SJCRH30 (cell line): Measurements from ENCODE around the gene FBRS. TPM values are rescaled to one million over a fixed set of nuclear protein-coding genes. Genes with fewer than 3 reads are reported as not detected.
"Not testable (repeated sequence)": the region's sequence is repeated elsewhere in the genome, so short reads cannot be mapped to it uniquely, and the experiment has no call there.

Experiments
- DNase-seq, 2 experiments: peaks; one replicate each; pipeline ENCODE4 v3.0.0-alpha.2; 2015 to 2020
- H3K27ac ChIP-seq: fragments of 250-450 bp; sonication (Bioruptor Pico); 2 replicates; pipeline ENCODE4 v1.5.1; 2020; ENCODE audit warnings: mild to moderate bottlenecking, moderate library complexity
- H3K27me3 ChIP-seq: fragments of 250-450 bp; sonication (Bioruptor Pico); 2 replicates; pipeline ENCODE4 v1.5.1; 2020; ENCODE audit warnings: mild to moderate bottlenecking, moderate library complexity
- H3K36me3 ChIP-seq: fragments of 250-450 bp; sonication (Bioruptor Pico); 2 replicates; pipeline ENCODE4 v1.5.1; 2020; ENCODE audit warnings: mild to moderate bottlenecking, moderate library complexity
- H3K4me1 ChIP-seq: fragments of 250-450 bp; sonication (Bioruptor Pico); 2 replicates; pipeline ENCODE4 v1.5.1; 2020; ENCODE audit warnings: mild to moderate bottlenecking, moderate library complexity
- H3K4me3 ChIP-seq: fragments of 250-450 bp; sonication (Bioruptor Pico); 2 replicates; pipeline ENCODE4 v1.5.1; 2020; ENCODE audit warnings: mild to moderate bottlenecking, moderate library complexity
- H3K9me3 ChIP-seq: fragments of 250-450 bp; sonication (Bioruptor Pico); replicated peaks from 2 replicates; pipeline ENCODE4 v1.5.1; 2020; ENCODE audit warnings: mild to moderate bottlenecking, moderate library complexity
- total RNA-seq: library from RNA; depleted of rRNA; stranded (reverse); fragments of >200 nt; shearing (Covaris generic); gene quantifications from 2 replicates; pipeline ENCODE4 v1.2.3, GENCODE V29; 2014

Gene FBRS
- total RNA-seq, 1 experiment from 2014 or later, result 21.1 TPM

GRCh38 chr16:30628628-30629540, 29.3 kb upstream of the FBRS start:
- DNase-seq, result peak; percentile 80 to 93
- H3K9me3 ChIP-seq, result 0 out of 2 replicates have a peak, but pooled peaks cover under 1% of the 10 kb centered on the region
- no peak overlapping the region for H3K4me3 ChIP-seq
- no peaks in the 10 kb centered on the region for H3K4me1 ChIP-seq
- H3K27ac ChIP-seq, result no peak overlapping the region
- H3K27me3 ChIP-seq, result no peaks in the 10 kb centered on the region
- H3K36me3 ChIP-seq, result no peaks in the 10 kb centered on the region

DNA sequence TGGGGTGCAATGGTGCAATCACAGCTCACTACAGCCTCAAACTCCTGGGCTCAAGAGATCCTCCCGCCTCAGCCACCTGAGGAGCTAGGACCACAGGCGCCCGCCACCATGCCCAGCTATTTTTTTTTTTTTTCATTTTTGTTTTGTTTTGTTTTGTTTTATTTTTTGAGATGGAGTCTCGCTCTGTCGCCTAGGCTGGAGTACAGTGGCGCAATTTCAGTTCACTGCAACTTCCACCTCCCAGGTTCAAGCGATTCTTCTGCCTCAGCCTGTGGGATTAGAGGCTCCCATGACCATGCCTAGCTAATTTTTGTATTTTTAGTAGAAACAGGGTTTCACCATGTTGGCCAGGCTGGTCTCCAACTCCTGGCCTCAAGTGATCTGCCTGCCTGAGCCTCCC, 25.8 kb upstream of the FBRS start:
- not testable (repeated sequence) for H3K27ac ChIP-seq, H3K4me1 ChIP-seq, DNase-seq, H3K27me3 ChIP-seq, H3K9me3 ChIP-seq, H3K4me3 ChIP-seq, H3K36me3 ChIP-seq

GRCh38 chr16:30633526-30633925, 24.7 kb upstream of the FBRS start:
- H3K4me1 ChIP-seq, result no peaks in the 10 kb centered on the region
- no peak for DNase-seq
- no peaks in the 10 kb centered on the region for H3K27me3 ChIP-seq
- no peaks in the 10 kb centered on the region for H3K9me3 ChIP-seq
- H3K4me3 ChIP-seq, result peak overlapping the region; percentile 70
- no peaks in the 10 kb centered on the region for H3K36me3 ChIP-seq
- H3K27ac ChIP-seq, result peak overlapping the region; percentile 67

DNA sequence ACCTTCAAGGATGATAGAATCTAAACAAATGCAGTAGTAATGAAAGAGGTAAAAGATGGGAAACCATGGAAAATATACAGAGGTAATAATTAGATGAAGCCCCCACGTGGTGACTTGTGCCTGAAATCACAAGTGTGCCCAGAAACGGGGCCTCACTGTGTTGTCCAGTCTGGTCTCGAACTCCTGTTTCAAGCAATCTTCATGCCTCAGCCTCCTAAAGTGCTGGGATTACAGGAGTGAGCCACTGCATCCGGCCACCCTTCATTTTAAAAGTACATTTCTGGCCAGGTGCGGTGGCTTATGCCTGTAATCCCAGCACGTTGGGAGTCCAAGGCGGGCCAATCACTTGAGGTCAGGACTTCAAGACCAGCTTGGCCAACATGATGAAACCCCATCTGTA, 21.6 kb upstream of the FBRS start:
- Histone ChIP-seq H3K9me3 (no peaks in the 10 kb centered on the region), H3K27me3 (no peaks in the 10 kb centered on the region), H3K36me3 (no peaks in the 10 kb centered on the region), H3K27ac (no peak overlapping the region), H3K4me1 (no peaks in the 10 kb centered on the region), H3K4me3 (no peak overlapping the region)
- DNase-seq, result no peak

- H3K36me3 ChIP-seq, H3K4me3 ChIP-seq, H3K27me3 ChIP-seq, H3K9me3 ChIP-seq, H3K4me1 ChIP-seq, DNase-seq, H3K27ac ChIP-seq: not testable (repeated sequence)
These were observed 21.1 kb upstream of the FBRS start for GRCh38 chr16:30637139-30637538.

DNA sequence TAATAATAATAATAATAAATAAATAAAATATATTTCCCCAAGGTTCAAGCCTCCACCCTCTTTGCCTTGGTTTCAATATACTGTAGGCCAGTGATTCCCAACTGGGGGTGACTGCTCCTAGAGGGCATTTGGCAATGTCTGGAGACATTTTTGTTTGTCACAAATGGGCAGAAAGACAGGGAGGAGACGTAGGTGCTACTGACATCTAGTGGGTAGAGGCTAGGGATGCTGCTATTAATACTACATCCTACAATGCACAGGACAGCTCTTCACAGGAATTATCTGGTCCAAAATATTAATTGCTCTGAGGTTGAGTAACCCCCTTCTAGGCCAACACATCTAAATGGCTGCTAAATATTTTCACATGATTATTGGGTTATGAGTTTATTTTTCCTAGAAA, 20.3 kb upstream of the FBRS start:
- no peaks in the 10 kb centered on the region for H3K36me3 ChIP-seq
- H3K4me3 ChIP-seq, result no peak overlapping the region
- no peaks in the 10 kb centered on the region for H3K9me3 ChIP-seq
- no peaks in the 10 kb centered on the region for H3K4me1 ChIP-seq
- H3K27me3 ChIP-seq, result no peaks in the 10 kb centered on the region
- H3K27ac ChIP-seq, result no peak overlapping the region
- peak in 1 of 2 experiments; percentile 76 for DNase-seq

GRCh38 chr16:30641378-30641982, 16.8 kb upstream of the FBRS start:
- Histone ChIP-seq H3K9me3 (no peaks in the 10 kb centered on the region), H3K27ac (no peak overlapping the region), H3K4me1 (no peaks in the 10 kb centered on the region), H3K36me3 (no peaks in the 10 kb centered on the region), H3K4me3 (no peak overlapping the region), H3K27me3 (0 out of 2 replicates have a peak, but pooled peaks cover 2% of the 10 kb centered on the region)
- DNase-seq, result no peak

GRCh38 chr16:30644334-30644830, 13.8 kb upstream of the FBRS start:
- no peak overlapping the region for H3K4me3 ChIP-seq
- H3K27ac ChIP-seq, result no peak overlapping the region
- H3K36me3 ChIP-seq, result no peaks in the 10 kb centered on the region
- H3K27me3 ChIP-seq, result 0 out of 2 replicates have a peak, but pooled peaks cover 2% of the 10 kb centered on the region
- H3K9me3 ChIP-seq, result no peaks in the 10 kb centered on the region
- no peak for DNase-seq
- H3K4me1 ChIP-seq, result no peaks in the 10 kb centered on the region

- Histone ChIP-seq H3K4me1 (no peaks in the 10 kb centered on the region), H3K36me3 (no peaks in the 10 kb centered on the region), H3K9me3 (no peaks in the 10 kb centered on the region), H3K4me3 (no peak overlapping the region), H3K27me3 (0 out of 2 replicates have a peak, but pooled peaks cover 2% of the 10 kb centered on the region), H3K27ac (no peak overlapping the region)
- no peak for DNase-seq
These were observed 12.5 kb upstream of the FBRS start for GRCh38 chr16:30645727-30646126.

DNA sequence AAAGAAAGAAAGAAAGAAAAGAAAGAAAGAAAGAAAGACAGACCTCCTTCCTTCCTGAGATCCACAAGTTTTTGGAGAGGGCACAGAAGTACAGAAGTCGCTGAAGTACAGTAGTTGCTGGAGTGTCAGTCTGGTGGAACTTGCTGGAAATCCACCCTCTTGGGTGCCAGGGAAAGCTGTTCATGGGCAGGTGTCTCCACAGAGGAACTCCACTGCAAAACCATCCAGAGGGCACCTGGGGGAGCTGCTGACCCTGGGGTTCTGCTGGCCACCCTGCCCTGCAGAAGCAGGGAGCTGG, 11.0 kb upstream of the FBRS start:
- no peak overlapping the region for H3K4me3 ChIP-seq
- 0 out of 2 replicates have a peak, but pooled peaks cover 2% of the 10 kb centered on the region for H3K27me3 ChIP-seq
- no peaks in the 10 kb centered on the region for H3K4me1 ChIP-seq
- DNase-seq, result no peak
- H3K27ac ChIP-seq, result no peak overlapping the region
- H3K9me3 ChIP-seq, result no peaks in the 10 kb centered on the region
- no peaks in the 10 kb centered on the region for H3K36me3 ChIP-seq

GRCh38 chr16:30649725-30650368, 8.4 kb upstream of the FBRS start:
- no peaks in the 10 kb centered on the region for H3K36me3 ChIP-seq
- H3K4me1 ChIP-seq, result no peaks in the 10 kb centered on the region
- H3K27me3 ChIP-seq, result 0 out of 2 replicates have a peak, but pooled peaks cover 2% of the 10 kb centered on the region
- peak overlapping the region; percentile 76 for H3K4me3 ChIP-seq
- H3K27ac ChIP-seq, result peak overlapping the region; percentile 58
- no peaks in the 10 kb centered on the region for H3K9me3 ChIP-seq
- DNase-seq, result no peak

- DNase-seq, result peak; percentile 100
- Histone ChIP-seq H3K4me3 (peak within 1 kb of the TSS; percentile 76), H3K9me3 (no peaks in the 10 kb centered on the region), H3K4me1 (no peaks in the 10 kb centered on the region), H3K27me3 (0 out of 2 replicates have a peak, but pooled peaks cover under 1% of the 10 kb centered on the region), H3K27ac (peak within 1 kb of the TSS; percentile 58), H3K36me3 (no peaks in the 10 kb centered on the region)
These were observed 7.7 kb upstream of the FBRS start, which contains the start of gene PRR14 for GRCh38 chr16:30650369-30651123. PRR14 (plus strand) TSS chr16:30650960; CDS start chr16:30651646, 686 bp downstream.

DNA sequence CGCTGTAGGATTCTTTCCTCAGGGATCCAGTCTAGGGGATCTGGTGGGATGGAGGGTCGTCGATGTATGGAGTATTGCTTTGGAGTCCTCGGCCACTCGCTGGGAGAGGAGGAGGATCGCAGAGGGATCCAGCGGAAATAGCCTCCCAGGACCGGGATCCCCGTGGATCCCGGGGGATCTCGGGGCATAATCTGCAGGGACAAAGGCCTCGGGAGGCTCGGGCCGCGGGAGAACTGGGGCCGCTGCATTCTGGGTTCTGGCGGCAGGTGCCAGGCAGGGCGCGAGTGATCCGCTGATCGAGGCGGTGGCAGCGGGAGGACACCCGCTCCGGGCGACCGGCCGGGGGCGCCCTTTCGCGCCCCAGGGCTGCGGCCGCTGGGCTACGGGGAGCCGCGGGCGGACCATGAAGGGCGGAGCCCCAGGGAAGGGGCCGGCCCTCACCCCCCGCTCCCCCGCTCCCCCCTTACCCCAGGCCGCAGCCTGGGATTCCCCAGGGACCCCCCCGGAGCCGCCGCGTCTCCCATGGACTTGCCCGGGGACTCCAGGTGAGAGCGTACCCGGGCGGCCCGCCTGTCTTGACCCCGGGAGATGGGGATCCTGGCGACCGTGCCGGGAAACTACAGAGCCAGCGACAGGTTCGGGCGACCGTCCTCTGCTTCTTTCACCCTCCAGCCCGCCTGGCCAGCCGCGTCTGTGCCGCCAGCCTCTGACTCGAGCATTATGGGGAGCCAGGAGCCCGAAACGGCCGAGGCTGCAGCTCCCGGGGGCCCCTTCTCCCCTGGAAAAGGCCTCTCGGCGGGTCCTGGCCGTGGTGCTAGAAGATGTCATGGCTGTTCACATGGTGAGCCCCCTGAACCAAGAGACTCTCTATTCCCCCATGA, 6.9 kb upstream of the FBRS start:
- Histone ChIP-seq H3K9me3 (no peaks in the 10 kb centered on the region), H3K4me1 (no peaks in the 10 kb centered on the region), H3K4me3 (peak overlapping the region; percentile 76), H3K27ac (peak overlapping the region; percentile 58), H3K27me3 (no peaks in the 10 kb centered on the region), H3K36me3 (no peaks in the 10 kb centered on the region)
- peak; percentile 73 to 82 for DNase-seq

DNA sequence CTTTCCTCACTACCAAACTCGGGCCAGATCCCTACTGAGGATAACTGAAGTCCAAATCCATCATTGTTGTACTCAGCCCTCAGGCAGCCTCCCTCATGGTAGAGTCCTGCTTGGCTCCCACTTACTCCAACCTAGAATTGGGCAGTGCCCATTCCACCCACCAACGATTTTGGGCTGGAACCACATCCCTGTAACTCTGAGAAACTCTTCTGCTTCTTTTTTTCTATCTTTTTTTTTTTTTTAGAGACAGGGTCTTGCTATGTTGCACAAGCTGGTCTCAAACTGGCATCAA, 6.3 kb upstream of the FBRS start:
- Histone ChIP-seq H3K4me3 (peak overlapping the region; percentile 76), H3K36me3 (no peaks in the 10 kb centered on the region), H3K27me3 (no peaks in the 10 kb centered on the region), H3K27ac (no peak overlapping the region), H3K9me3 (no peaks in the 10 kb centered on the region), H3K4me1 (no peaks in the 10 kb centered on the region)
- DNase-seq, result no peak
